Sigmoid colon (tissue), 7 donors: ENCODE measurements around the gene CAPZA2. TPM values are rescaled to one million over a fixed set of nuclear protein-coding genes. Genes with fewer than 3 reads are reported as not detected.

ENCODE experiments used
- DNase-seq: peaks from one replicate; pipeline ENCODE4 v3.0.0-alpha.2; 2019
- H3K27ac ChIP-seq, 4 donors: fragments of 200-600 bp; sonication (generic); one replicate each; pipeline ENCODE4 v1.5.1; 2016 to 2019; ENCODE audit warnings: mild to moderate bottlenecking in 1 of 4
- H3K27me3 ChIP-seq, 3 donors: fragments of 200-600 bp; sonication (generic); one replicate each; pipeline ENCODE4 v1.5.1; 2019; ENCODE audit warnings: mild to moderate bottlenecking in 1 of 3
- H3K36me3 ChIP-seq, 4 donors: fragments of 200-600 bp; sonication (generic); one replicate each; pipeline ENCODE4 v1.5.1; 2016 to 2019
- H3K4me1 ChIP-seq, 4 donors: fragments of 200-600 bp; sonication (generic); one replicate each; pipeline ENCODE4 v1.5.1; 2017 to 2019
- H3K4me3 ChIP-seq, 4 donors: fragments of 200-600 bp; sonication (generic); one replicate each; pipeline ENCODE4 v1.5.1; 2017 to 2019; ENCODE audit warnings: mild to moderate bottlenecking in 2 of 4, moderate library complexity in 1 of 4
- H3K9me3 ChIP-seq, 4 donors: fragments of 200-600 bp in 3 of 4; sonication (generic) in 3 of 4; one replicate each; pipeline versions ENCODE4 v1.5.1 to v1.6.1; 2013 to 2019
- EP300 ChIP-seq, 4 donors: sonication (generic); formaldehyde crosslinking; IDR thresholded peaks; one replicate each; pipeline ENCODE4 v1.6.1; 2017; ENCODE audit warnings: antibody characterized with exemption in 4 of 4
- POLR2A ChIP-seq, 2 donors: fragments of 450-650 bp; IDR thresholded peaks; one replicate each; pipeline ENCODE4 v1.6.1; 2016; ENCODE audit warnings: antibody characterized with exemption in 2 of 2, mild to moderate bottlenecking in 2 of 2, moderate library complexity in 2 of 2
- POLR2AphosphoS5 ChIP-seq, 4 donors: sonication (generic); formaldehyde crosslinking; IDR thresholded peaks; one replicate each; pipeline ENCODE4 v1.6.1; 2017; ENCODE audit warnings: antibody characterized with exemption in 4 of 4
- WGBS, 2 donors: extraction: QIAGEN DNeasy Blood & Tissue Kit; methylation state at CpG; one replicate each; pipeline ENCODE4 v1.1.7; 2013; 5-methylcytosine and 5-hydroxymethylcytosine counted together
- intact Hi-C: fragments of 100-400 bp; cut with DNase I; formaldehyde crosslinking; loops from one replicate; pipeline ENCODE4 v1.15.1; 2023
- polyA plus RNA-seq, 3 donors: library from polyadenylated mRNA; stranded (reverse); fragments of 200-250 nt; gene quantifications; one replicate each; pipeline ENCODE4 v1.2.3, GENCODE V29; 2013
- total RNA-seq, 4 donors: library from RNA; depleted of rRNA; stranded (reverse); fragments of >200 nt; gene quantifications; one replicate each; pipeline ENCODE4 v1.1.0, GENCODE V29; 2016
- TF ChIP-seq, protein P1 (sequence below), 4 experiments: fragments of 450-650 bp in 3 of 4; fragments of 200-600 bp in 1 of 4; IDR thresholded peaks; one replicate each; pipeline ENCODE4 v1.5.1; 2016 to 2019; ENCODE audit warnings: antibody characterized with exemption in 4 of 4, mild to moderate bottlenecking in 3 of 4, moderate library complexity in 2 of 4
- donor health status: healthy with polysubstance abuse.
- donor health status: Bipolar disorder and iron deficiency.
- donor health status: healthy.

Gene CAPZA2
- total and polyA plus RNA-seq, 7 donors = 75.3 to 242 (median 189) TPM

DNA sequence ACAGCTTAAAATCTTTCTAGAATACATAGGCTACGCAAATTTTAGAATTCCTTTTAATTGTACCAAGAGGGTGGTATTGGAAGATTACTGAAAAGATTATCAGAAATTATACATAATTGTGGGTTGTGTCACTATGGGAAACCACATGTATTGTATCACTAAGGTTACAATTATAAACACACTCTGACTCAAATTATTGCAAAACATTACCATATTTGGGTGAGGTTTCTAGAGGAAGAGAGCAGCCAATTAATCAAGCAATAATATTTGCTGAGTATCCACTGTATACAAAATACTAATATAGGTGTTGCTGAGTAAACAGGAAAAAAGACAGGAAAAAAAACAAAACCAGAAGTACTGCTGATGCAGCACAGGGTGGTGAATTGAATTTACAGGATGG lies 3.1 kb upstream of the CAPZA2 start:
- H3K4me3 ChIP-seq = no peak overlapping the region
- peaks cover 0 to 12% (median 5%) of the 10 kb centered on the region in 4 donors for H3K4me1 ChIP-seq
- no peak overlapping the region for H3K27ac ChIP-seq
- DNase-seq = no peak
- TF ChIP-seq, protein P1, sequence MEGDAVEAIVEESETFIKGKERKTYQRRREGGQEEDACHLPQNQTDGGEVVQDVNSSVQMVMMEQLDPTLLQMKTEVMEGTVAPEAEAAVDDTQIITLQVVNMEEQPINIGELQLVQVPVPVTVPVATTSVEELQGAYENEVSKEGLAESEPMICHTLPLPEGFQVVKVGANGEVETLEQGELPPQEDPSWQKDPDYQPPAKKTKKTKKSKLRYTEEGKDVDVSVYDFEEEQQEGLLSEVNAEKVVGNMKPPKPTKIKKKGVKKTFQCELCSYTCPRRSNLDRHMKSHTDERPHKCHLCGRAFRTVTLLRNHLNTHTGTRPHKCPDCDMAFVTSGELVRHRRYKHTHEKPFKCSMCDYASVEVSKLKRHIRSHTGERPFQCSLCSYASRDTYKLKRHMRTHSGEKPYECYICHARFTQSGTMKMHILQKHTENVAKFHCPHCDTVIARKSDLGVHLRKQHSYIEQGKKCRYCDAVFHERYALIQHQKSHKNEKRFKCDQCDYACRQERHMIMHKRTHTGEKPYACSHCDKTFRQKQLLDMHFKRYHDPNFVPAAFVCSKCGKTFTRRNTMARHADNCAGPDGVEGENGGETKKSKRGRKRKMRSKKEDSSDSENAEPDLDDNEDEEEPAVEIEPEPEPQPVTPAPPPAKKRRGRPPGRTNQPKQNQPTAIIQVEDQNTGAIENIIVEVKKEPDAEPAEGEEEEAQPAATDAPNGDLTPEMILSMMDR (IDR thresholded peaks at IDR 0.05) = no peak
- no peak for TF ChIP-seq POLR2AphosphoS5 (IDR thresholded peaks at IDR 0.05)
- no peak for TF ChIP-seq EP300 (IDR thresholded peaks at IDR 0.05)
- no peak for TF ChIP-seq POLR2A (IDR thresholded peaks at IDR 0.05)
- no peaks in the 10 kb centered on the region for H3K27me3 ChIP-seq
- no peaks in the 10 kb centered on the region for H3K36me3 ChIP-seq
- H3K9me3 ChIP-seq = no peaks in the 10 kb centered on the region
- WGBS, 2 donors = 90 to 96% methylated on average over 1 of the region's 1 CpG
- intact Hi-C loops = no loop called here

DNA sequence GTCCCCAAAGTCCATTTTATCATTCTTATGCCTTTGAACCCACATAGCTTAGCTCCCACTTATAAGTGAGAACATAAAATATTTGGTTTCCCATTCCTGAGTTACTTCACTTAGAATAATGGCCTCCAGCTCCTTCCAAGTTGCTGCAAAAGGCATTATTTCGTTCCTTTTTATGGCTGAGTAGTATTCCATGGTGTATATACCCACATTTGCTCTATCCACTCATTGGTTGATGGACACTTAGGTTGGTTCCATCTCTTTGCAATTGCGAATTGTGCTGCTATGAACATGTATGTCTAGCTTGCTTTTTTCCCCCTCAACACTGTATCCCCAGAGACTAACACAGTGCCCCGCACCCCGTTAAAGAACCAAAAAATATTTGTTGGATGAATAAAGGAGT lies 670 bp upstream of the CAPZA2 start:
- DNase-seq = no peak
- peak overlapping the region in 1 of 4 donors; percentile 97 for H3K4me3 ChIP-seq
- H3K36me3 ChIP-seq = no peaks in the 10 kb centered on the region
- H3K4me1 ChIP-seq = peaks cover 0 to 35% (median 24%) of the 10 kb centered on the region in 4 donors
- H3K27me3 ChIP-seq = no peaks in the 10 kb centered on the region
- peak overlapping the region; percentile 51 to 99 (median 96) for H3K27ac ChIP-seq
- intact Hi-C loops = loop anchor here (10.0 kb wide), 1 partner anchor 627 kb away; no protein-coding TSS in a partner anchor
- TF ChIP-seq, protein P1 (IDR thresholded peaks at IDR 0.05) = no peak
- no peak for TF ChIP-seq POLR2A (IDR thresholded peaks at IDR 0.05)
- no peak for TF ChIP-seq POLR2AphosphoS5 (IDR thresholded peaks at IDR 0.05)
- no peak for TF ChIP-seq EP300 (IDR thresholded peaks at IDR 0.05)
- H3K9me3 ChIP-seq = no peaks in the 10 kb centered on the region
- 83 to 88% methylated on average over 4 of the region's 4 CpGs for WGBS, 2 donors

DNA sequence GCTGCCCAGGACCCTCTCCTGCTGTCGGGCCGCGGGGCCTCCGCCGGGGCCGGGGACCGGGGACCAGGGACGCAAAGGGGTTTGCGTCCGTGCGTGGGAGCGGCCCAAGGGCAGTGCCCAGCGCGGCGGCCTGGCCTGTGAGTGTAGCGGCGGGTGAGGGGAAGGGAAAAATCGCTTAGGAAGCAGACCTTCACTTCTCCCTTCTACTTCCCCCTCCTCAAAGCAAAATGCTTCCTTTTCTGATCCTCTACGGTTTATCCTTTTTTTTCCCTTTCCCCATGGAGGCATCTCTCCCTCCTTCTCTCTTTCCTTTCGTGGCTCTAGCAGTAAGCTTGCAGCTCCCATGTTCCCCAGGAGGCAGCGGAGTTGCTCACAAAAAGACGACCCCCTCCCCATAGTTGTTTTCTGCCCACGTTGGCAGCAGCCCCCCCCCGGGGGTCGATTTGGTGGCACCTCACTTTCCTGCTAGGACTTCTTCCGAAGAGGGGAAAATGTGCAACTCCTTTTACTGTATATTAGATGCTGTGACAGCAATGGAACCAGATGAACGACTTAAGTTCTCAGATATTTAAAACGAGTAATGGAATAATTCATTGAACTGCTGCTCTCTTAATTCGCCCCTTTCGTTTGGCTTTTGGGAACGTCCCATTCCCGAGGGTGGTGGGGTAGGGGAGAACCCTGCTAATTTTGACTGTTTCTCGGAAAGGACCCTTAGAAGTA lies 724 bp downstream of the CAPZA2 start:
- intact Hi-C loops = loop anchor here (10.0 kb wide), 1 partner anchor 628 kb away; no protein-coding TSS in a partner anchor
- Histone ChIP-seq H3K27ac (peak overlapping the region; percentile 95 to 99 (median 97)), H3K9me3 (no peaks in the 10 kb centered on the region), H3K27me3 (no peaks in the 10 kb centered on the region), H3K4me3 (peak overlapping the region; percentile 80 to 97 (median 88)), H3K36me3 (no peaks in the 10 kb centered on the region), H3K4me1 (peaks cover 0 to 49% (median 37%) of the 10 kb centered on the region in 4 donors)
- WGBS, 2 donors = 0 to 1% methylated on average over 33 of the region's 33 CpGs
- TF ChIP-seq, protein P1 (IDR thresholded peaks at IDR 0.05) = peak in 1 of 4 experiments; percentile 9
- TF ChIP-seq POLR2AphosphoS5 (IDR thresholded peaks at IDR 0.05) (no peak), EP300 (IDR thresholded peaks at IDR 0.05) (no peak), POLR2A (IDR thresholded peaks at IDR 0.05) (no peak)
- DNase-seq = no peak

DNA sequence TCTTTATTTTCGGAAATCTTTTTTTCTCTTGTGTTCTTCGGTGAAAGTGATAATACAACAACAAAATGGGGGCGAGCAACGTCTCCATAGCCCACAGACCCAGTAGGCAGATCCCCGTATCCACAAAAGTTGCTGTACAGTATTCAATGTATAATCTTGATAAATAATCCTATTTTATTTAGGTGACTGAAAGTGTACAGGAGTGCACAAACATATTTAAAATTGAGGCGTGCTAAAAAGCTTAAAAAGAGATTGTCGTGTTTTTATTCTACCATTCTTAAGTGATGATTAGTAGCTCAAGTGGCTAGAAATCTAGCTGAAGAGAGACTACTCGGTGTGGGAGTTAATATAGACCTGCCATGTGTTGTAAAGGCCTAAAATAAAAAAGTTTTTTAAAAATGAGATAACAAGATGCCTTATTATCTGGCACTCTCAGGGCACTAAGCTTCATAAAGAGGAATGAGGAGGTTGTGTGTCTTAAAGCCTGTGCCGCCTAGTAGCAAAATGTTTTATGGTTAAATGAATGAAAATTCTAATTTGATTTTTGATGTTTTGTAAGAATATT lies 1.6 kb downstream of the CAPZA2 start:
- 15 to 28% methylated on average over 9 of the region's 9 CpGs for WGBS, 2 donors
- no peaks in the 10 kb centered on the region for H3K9me3 ChIP-seq
- intact Hi-C loops = loop anchor here (10.0 kb wide), 1 partner anchor 629 kb away; no protein-coding TSS in a partner anchor
- H3K4me1 ChIP-seq = peaks cover 0 to 58% (median 47%) of the 10 kb centered on the region in 4 donors
- DNase-seq = no peak
- peak overlapping the region; percentile 95 to 99 (median 97) for H3K27ac ChIP-seq
- TF ChIP-seq, protein P1 (IDR thresholded peaks at IDR 0.05) = no peak
- no peak for TF ChIP-seq POLR2A (IDR thresholded peaks at IDR 0.05)
- no peak for TF ChIP-seq EP300 (IDR thresholded peaks at IDR 0.05)
- no peak for TF ChIP-seq POLR2AphosphoS5 (IDR thresholded peaks at IDR 0.05)
- no peaks in the 10 kb centered on the region for H3K27me3 ChIP-seq
- no peaks in the 10 kb centered on the region for H3K36me3 ChIP-seq
- H3K4me3 ChIP-seq = peak overlapping the region; percentile 80 to 97 (median 88)
